Measurements from ENCODE around the gene CPLX1.

DNA sequence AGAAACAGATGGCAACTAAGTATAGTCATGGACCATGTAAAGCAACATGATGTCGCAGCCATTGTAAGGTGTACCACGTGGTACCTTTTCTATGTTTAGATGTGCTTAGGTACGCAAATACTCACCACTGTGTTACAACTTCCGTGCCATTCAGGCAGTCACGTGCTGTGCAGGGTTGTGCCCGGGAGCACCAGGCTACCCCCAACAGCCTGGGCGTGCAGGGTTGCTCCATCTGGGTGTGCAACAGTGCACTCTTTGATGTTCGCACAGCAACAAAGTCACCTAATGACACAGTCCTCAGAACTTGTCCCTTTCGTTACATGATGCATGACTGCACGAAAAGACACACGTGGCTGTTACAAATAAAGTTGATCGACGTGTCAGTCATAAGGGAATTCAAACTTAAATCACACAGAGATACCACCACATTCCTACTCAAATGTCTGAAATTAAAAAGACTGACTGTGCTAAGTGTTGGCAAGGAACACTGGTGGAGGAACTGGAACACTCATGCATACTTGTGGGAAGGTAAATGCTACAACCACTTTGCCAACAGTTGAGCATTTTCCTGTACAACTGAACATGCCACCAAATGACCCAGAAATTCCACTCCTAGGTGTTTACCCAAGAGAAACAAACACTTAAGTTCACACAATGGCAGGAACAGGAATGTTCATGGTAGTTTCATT is 24.3 kb downstream of the CPLX1 start:
- no peak for TF ChIP-seq CTCF (conservative IDR thresholded peaks at IDR 0.05; ENCODE audit: low read length)
- no peak for TF ChIP-seq EZH2phosphoT487 (IDR thresholded peaks at IDR 0.05; ENCODE audit: borderline replicate concordance, low read depth, low read length)
